ENCODE data around the gene CEL.

DNA sequence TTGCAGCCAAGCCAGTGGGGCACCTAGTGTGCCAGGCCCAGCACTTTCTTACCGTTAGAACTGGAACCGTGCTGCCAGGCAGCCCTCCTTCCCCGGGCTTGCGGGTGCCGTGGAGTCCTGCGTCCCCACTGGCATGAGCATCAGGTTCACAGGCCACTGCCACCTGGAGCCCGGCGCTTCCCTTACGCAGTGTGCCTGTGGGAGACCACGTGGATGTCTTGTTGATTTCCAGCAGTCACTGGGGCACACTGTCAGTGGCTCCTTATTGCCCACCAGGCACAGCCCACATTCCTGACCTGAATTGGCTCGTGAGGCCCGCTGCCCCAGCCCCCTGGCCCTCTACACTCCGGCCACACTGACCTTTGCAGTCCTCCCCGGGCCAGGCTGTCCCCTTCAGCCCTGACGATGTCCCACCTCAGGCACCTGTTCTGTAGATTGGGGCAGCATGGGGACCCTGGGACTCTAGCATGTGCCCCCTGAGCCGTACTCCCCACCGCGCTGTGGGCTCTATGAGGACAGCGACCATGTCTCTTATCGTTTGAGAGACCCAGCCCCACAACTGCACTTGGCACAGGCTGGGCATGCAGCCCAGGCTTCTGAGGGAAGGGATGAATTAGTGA lies 10.4 kb upstream of the CEL start:
- no peak for TF ChIP-seq ARNTL (CRISPR knock-in tag; IDR thresholded peaks at IDR 0.05; ENCODE audit: borderline replicate concordance, low read depth)
- no peak for TF ChIP-seq ZNF70 (CRISPR knock-in tag; IDR thresholded peaks at IDR 0.05)
- TF ChIP-seq, protein P1, sequence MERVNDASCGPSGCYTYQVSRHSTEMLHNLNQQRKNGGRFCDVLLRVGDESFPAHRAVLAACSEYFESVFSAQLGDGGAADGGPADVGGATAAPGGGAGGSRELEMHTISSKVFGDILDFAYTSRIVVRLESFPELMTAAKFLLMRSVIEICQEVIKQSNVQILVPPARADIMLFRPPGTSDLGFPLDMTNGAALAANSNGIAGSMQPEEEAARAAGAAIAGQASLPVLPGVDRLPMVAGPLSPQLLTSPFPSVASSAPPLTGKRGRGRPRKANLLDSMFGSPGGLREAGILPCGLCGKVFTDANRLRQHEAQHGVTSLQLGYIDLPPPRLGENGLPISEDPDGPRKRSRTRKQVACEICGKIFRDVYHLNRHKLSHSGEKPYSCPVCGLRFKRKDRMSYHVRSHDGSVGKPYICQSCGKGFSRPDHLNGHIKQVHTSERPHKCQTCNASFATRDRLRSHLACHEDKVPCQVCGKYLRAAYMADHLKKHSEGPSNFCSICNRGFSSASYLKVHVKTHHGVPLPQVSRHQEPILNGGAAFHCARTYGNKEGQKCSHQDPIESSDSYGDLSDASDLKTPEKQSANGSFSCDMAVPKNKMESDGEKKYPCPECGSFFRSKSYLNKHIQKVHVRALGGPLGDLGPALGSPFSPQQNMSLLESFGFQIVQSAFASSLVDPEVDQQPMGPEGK (CRISPR knock-in tag; IDR thresholded peaks at IDR 0.05; ENCODE audit: borderline replicate concordance), result no peak
- TF ChIP-seq BACH2 (CRISPR knock-in tag; IDR thresholded peaks at IDR 0.05; ENCODE audit: borderline replicate concordance), result no peak
- TF ChIP-seq ZFP3 (CRISPR knock-in tag; IDR thresholded peaks at IDR 0.05), result no peak
- no peak for TF ChIP-seq SNAI2 (CRISPR knock-in tag; IDR thresholded peaks at IDR 0.05)
- no peak for TF ChIP-seq CSDC2 (CRISPR knock-in tag; IDR thresholded peaks at IDR 0.05)
- TF ChIP-seq ZNF565 (CRISPR knock-in tag; conservative IDR thresholded peaks at IDR 0.05; ENCODE audit: low read depth), result no peak
- TF ChIP-seq, protein P2, sequence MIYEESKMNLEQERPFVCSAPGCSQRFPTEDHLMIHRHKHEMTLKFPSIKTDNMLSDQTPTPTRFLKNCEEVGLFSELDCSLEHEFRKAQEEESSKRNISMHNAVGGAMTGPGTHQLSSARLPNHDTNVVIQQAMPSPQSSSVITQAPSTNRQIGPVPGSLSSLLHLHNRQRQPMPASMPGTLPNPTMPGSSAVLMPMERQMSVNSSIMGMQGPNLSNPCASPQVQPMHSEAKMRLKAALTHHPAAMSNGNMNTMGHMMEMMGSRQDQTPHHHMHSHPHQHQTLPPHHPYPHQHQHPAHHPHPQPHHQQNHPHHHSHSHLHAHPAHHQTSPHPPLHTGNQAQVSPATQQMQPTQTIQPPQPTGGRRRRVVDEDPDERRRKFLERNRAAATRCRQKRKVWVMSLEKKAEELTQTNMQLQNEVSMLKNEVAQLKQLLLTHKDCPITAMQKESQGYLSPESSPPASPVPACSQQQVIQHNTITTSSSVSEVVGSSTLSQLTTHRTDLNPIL (CRISPR knock-in tag; IDR thresholded peaks at IDR 0.05; ENCODE audit: low read depth), result no peak
- no peak for TF ChIP-seq GLIS3 (CRISPR knock-in tag; IDR thresholded peaks at IDR 0.05)
- no peak for TF ChIP-seq ZC3H10 (CRISPR knock-in tag; IDR thresholded peaks at IDR 0.05)

Measured in SK-N-SH treated with all-trans-retinoic acid at 6 μM for 48 hours (cell line).